Transverse colon (tissue), 4 donors: ENCODE measurements around the gene TAX1BP3. TPM values are rescaled to one million over a fixed set of nuclear protein-coding genes. Genes with fewer than 3 reads are reported as not detected.

Experiments
- DNase-seq: peaks from one replicate; pipeline ENCODE4 v3.0.0-alpha.2; 2019
- H3K27ac ChIP-seq, 4 donors: fragments of 200-600 bp; sonication (generic); 2 replicates each; pipeline ENCODE4 v1.5.1; 2016 to 2018; ENCODE audit warnings: inconsistent platforms in 4 of 4
- H3K27me3 ChIP-seq: fragments of 200-600 bp; sonication (generic); 2 replicates; pipeline ENCODE4 v1.5.1; 2017; ENCODE audit warnings: inconsistent platforms
- H3K36me3 ChIP-seq, 4 donors: fragments of 200-600 bp; sonication (generic); 2 replicates each; pipeline ENCODE4 v1.5.1; 2017 to 2019; ENCODE audit warnings: inconsistent platforms in 4 of 4
- H3K4me1 ChIP-seq, 4 donors: fragments of 200-600 bp; sonication (generic); 2 replicates each; pipeline ENCODE4 v1.5.1; 2017 to 2020; ENCODE audit warnings: inconsistent platforms in 4 of 4
- H3K4me3 ChIP-seq, 4 donors: fragments of 200-600 bp; sonication (generic); 1 replicate in 1 of 4; 2 replicates in 3 of 4; pipeline versions ENCODE4 v1.5.1 to v1.6.1; 2017 to 2019; ENCODE audit warnings: inconsistent platforms in 4 of 4
- H3K9me3 ChIP-seq, 2 donors: fragments of 200-600 bp; sonication (generic); 2 replicates each; pipeline ENCODE4 v1.5.1; 2017 to 2019; ENCODE audit warnings: inconsistent platforms in 2 of 2
- EP300 ChIP-seq: sonication (generic); formaldehyde crosslinking; IDR thresholded peaks from one replicate; pipeline ENCODE4 v1.6.1; 2017; ENCODE audit warnings: antibody characterized with exemption, low read depth
- POLR2A ChIP-seq: fragments of 450-650 bp; IDR thresholded peaks from one replicate; pipeline ENCODE4 v1.6.1; 2016; ENCODE audit warnings: antibody characterized with exemption, mild to moderate bottlenecking, moderate library complexity
- POLR2AphosphoS5 ChIP-seq, 3 donors: sonication (generic); formaldehyde crosslinking; IDR thresholded peaks; one replicate each; pipeline ENCODE4 v1.6.1; 2016; ENCODE audit warnings: antibody characterized with exemption in 3 of 3
- WGBS, 2 donors: methylation state at CpG; one replicate each; pipeline ENCODE4 v1.1.5; 2018; ENCODE audit warnings: low coverage in 1 of 2; 5-methylcytosine and 5-hydroxymethylcytosine counted together
- in situ Hi-C, 4 donors: fragments of 200-750 bp; cut with MboI; loops; one replicate each; pipeline versions ENCODE4 v1.15.0 to v1.15.1; 2017; ENCODE audit warnings: low sequenced_read_pairs in 3 of 4, low pct_ligation_motif_present in 1 of 4, low pct_unique_long_range_greater_than_20kb in 1 of 4
- intact Hi-C: fragments of 100-400 bp; cut with DNase I; formaldehyde crosslinking; loops from one replicate; pipeline ENCODE4 v1.15.1; 2023; ENCODE audit warnings: low total_unique reads
- total RNA-seq, 4 donors: library from RNA; depleted of rRNA; stranded (reverse); fragments of >200 nt; gene quantifications; one replicate each; pipeline ENCODE4 v1.1.0, GENCODE V29; 2016
- TF ChIP-seq, protein P1 (sequence below), 5 experiments: fragments of 200-600 bp in 3 of 5; fragments of 450-650 bp in 2 of 5; sonication (generic) in 3 of 5; IDR thresholded peaks; 1 replicate in 2 of 5; 2 replicates in 3 of 5; pipeline ENCODE4 v1.5.1; 2016 to 2017; ENCODE audit warnings: antibody characterized with exemption in 5 of 5, inconsistent platforms in 3 of 5, mild to moderate bottlenecking in 2 of 5, moderate library complexity in 1 of 5

The TAX1BP3 gene
- total RNA-seq, 4 donors from 2014 or later, result 129 to 451 (median 202) TPM

DNA sequence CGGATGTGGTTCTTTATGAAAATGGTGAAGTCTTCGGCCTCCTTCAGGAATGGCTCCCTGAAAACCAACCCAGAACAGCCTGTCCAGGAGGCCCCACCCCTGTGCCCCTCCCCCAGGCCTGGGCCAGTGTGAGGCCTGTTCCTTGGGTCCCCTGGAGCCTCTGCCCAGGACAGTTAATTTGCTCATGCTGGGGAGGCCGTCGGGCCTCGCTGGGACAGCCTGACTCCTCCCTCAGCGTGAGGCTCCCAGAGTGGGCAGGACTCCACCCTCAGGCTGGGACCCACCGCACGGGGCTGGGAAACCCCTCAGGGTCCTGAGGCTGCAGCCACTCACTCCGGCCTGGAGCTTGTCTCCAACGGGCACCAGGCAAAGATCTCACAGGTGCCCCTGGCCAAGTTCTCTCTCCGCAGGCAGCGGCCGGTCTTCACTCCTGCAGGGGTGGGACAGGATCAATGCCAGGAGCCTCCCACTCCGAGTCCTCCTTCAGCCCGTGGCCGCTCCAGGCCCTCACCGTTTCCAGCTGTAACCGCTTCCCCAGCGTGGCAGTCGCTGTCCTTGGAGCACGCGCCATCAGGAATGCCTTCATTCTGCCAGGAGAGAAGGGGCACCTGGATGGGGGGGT is 21.8 kb upstream of the TAX1BP3 start:
- Histone ChIP-seq H3K36me3 (no peaks in the 10 kb centered on the region), H3K4me1 (peaks cover 0 to 3% (median 2%) of the 10 kb centered on the region in 4 donors), H3K9me3 (no peaks in the 10 kb centered on the region), H3K27ac (no peak overlapping the region), H3K4me3 (no peak overlapping the region), H3K27me3 (peaks cover 47% of the 10 kb centered on the region)
- intact Hi-C loops (no loop called here), in situ Hi-C loops (no loop called here)
- TF ChIP-seq POLR2AphosphoS5 (IDR thresholded peaks at IDR 0.05) (no peak), EP300 (no peak), POLR2A (no peak)
- TF ChIP-seq, protein P1, sequence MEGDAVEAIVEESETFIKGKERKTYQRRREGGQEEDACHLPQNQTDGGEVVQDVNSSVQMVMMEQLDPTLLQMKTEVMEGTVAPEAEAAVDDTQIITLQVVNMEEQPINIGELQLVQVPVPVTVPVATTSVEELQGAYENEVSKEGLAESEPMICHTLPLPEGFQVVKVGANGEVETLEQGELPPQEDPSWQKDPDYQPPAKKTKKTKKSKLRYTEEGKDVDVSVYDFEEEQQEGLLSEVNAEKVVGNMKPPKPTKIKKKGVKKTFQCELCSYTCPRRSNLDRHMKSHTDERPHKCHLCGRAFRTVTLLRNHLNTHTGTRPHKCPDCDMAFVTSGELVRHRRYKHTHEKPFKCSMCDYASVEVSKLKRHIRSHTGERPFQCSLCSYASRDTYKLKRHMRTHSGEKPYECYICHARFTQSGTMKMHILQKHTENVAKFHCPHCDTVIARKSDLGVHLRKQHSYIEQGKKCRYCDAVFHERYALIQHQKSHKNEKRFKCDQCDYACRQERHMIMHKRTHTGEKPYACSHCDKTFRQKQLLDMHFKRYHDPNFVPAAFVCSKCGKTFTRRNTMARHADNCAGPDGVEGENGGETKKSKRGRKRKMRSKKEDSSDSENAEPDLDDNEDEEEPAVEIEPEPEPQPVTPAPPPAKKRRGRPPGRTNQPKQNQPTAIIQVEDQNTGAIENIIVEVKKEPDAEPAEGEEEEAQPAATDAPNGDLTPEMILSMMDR (IDR thresholded peaks at IDR 0.05), result no peak
- DNase-seq, result no peak
- WGBS, 2 donors, result 72 to 87% methylated on average over 10 to 21 of the region's 22 CpGs

DNA sequence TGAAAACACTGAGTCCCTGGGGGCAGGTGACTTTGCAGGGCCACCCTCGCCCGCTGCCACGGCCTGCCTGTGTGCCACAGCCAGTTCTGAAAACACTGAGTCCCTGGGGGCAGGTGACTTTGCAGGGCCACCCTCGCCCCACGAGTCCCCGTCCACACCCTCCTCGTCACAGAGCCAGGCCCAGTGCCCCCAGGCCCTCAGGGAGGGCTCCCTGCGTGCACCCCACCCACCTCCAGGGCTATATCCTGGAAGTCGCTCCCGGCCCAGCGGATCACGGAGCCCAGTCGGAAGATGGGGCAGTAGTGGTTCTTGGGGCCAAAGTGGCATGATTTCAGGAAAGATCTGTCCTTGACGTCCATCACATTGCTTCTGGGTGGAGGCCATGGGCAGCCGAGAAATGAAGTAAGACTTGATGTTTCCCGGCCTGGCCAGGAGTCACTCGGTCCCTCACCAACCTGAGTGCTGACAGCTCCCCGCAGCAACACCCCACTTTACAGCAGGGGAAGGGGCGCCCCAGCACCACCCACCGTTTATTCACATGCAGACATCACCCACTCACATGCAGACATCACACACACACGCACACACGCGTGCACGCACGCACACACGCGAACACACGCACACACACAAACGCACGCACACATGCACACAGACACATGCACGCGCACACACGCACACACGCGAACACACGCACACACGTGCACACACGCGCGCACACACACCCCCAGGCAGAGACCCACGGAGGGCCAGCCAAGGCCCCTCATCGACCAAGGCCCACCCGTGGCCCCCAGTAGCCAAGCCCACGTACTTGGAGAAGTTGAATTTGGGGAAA is 21.1 kb upstream of the TAX1BP3 start:
- TF ChIP-seq, protein P1 (IDR thresholded peaks at IDR 0.05), result no peak
- TF ChIP-seq POLR2A (no peak), EP300 (no peak), POLR2AphosphoS5 (IDR thresholded peaks at IDR 0.05) (no peak)
- no peaks in the 10 kb centered on the region for H3K4me1 ChIP-seq
- H3K27me3 ChIP-seq, result peaks cover 46% of the 10 kb centered on the region
- H3K27ac ChIP-seq, result no peak overlapping the region
- WGBS, 2 donors, result 88 to 97% methylated on average over 6 to 35 of the region's 44 CpGs
- intact Hi-C loops (no loop called here), in situ Hi-C loops (no loop called here)
- H3K36me3 ChIP-seq, result no peaks in the 10 kb centered on the region
- no peak for DNase-seq
- no peaks in the 10 kb centered on the region for H3K9me3 ChIP-seq
- H3K4me3 ChIP-seq, result no peak overlapping the region

DNA sequence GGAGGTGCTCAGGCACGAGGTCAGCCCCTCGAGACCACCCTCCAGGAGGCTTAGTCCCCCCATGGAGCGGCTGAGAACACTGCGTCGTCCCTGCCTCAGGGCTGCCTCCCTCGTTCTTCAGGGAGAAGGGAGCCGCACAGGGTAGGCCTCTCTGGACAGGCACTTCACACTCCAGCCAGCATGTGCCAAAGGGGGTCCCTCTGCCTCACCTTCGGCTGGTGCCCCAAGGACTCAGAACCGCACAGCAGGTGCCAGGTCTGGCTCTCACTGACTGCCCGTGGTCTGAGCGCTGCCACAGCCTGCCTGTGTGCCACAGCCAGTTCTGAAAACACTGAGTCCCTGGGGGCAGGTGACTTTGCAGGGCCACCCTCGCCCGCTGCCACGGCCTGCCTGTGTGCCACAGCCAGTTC is 20.5 kb upstream of the TAX1BP3 start:
- in situ Hi-C loops, result no loop called here
- no peak for DNase-seq
- no peak for TF ChIP-seq POLR2AphosphoS5 (IDR thresholded peaks at IDR 0.05)
- TF ChIP-seq POLR2A, result no peak
- TF ChIP-seq EP300, result no peak
- TF ChIP-seq, protein P1 (IDR thresholded peaks at IDR 0.05), result no peak
- H3K27ac ChIP-seq, result no peak overlapping the region
- H3K36me3 ChIP-seq, result no peaks in the 10 kb centered on the region
- intact Hi-C loops, result no loop called here
- no peaks in the 10 kb centered on the region for H3K4me1 ChIP-seq
- H3K27me3 ChIP-seq, result peaks cover 46% of the 10 kb centered on the region
- H3K9me3 ChIP-seq, result no peaks in the 10 kb centered on the region
- H3K4me3 ChIP-seq, result no peak overlapping the region
- 40 to 67% methylated on average over 1 to 2 of the region's 14 CpGs for WGBS, 2 donors

DNA sequence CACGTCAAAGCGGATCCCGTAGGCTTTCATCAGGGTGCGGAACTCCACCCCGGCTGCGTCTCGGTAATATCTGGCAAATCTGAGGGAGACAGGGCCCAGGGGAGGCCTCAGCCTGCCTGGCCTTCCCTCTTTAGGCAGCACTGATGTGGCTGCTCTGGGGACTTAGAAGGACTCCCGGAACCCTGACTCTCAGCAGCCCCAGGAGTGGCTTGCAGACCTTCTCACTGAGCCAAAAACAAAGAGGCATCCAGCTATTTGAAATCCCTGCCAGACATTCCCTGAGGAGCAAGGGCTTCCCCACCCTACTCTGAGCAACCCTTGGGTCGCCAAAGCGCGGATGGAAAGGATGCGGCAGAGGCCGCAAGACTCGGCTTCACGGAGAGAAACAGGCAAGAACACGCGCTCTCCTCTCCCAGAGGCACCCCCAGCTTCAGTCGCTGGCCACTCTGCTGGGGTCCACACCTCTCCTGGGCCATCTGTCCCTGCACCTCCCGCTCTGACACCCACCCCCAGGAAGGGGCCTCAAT is 19.7 kb upstream of the TAX1BP3 start:
- peaks cover 44% of the 10 kb centered on the region for H3K27me3 ChIP-seq
- WGBS, 2 donors, result 58% methylated on average over 17 of the region's 19 CpGs; no CpG with 5 or more reads in 1 of the 2 donors
- intact Hi-C loops (no loop called here), in situ Hi-C loops (no loop called here)
- H3K27ac ChIP-seq, result no peak overlapping the region
- no peaks in the 10 kb centered on the region for H3K36me3 ChIP-seq
- H3K4me1 ChIP-seq, result no peaks in the 10 kb centered on the region
- DNase-seq, result no peak
- TF ChIP-seq, protein P1 (IDR thresholded peaks at IDR 0.05), result no peak
- TF ChIP-seq POLR2A, result no peak
- TF ChIP-seq POLR2AphosphoS5 (IDR thresholded peaks at IDR 0.05), result no peak
- no peak for TF ChIP-seq EP300
- H3K9me3 ChIP-seq, result no peaks in the 10 kb centered on the region
- no peak overlapping the region for H3K4me3 ChIP-seq
